ENCODE data around the gene GAL3ST2.
A peak's percentile ranks its signal among the peaks of the same experiment; 100 is the strongest.

Gene GAL3ST2

DNA sequence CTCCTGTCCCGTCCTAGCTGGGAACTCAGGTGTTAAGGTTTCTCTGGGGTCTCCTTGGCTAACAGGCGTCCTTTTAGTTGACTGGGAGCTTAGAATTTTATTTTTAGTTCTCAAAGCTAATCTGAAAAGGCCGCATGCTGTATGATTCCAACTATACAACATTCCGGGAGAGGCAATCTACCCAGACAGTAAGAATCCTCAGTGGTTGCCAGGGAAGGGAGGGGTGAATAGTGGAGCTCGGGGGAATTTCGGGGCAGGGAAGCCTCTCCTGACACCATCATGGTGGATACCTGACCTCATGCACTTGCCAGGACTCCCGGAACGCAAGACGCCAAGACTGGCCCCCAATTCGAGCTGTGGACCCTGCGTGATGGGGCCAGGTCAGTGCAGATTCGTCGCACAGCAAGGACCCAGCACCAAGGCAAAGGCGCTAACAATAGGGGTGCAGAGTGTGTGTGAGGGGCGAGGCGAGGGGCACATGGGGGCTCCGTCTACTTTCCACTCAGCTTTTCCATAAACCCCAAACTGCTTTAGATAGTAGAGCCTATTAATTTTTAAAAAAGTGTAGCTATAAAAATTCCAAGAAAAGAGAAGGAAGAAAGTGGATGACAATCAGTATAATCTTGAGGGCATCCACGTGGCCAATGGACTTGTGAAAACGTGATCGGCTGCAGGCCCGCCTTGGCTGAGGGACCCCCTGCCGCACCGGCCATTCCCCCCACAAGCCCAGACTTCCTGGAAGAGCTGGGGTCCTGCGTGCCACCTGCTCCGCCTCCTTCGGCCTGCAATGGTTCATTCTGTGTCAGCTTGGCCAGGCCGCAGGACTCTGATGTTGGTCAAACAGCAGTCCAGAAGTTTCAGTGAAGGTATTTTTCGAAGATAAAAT, 64.8 kb downstream of the GAL3ST2 start:
- Mint-ChIP-seq H3K4me1 (ENCODE audit: low read depth) (peaks cover 34% of the 10 kb centered on the region), H3K9me3 (no peaks in the 10 kb centered on the region), H3K27ac (no peak overlapping the region), H3K27me3 (peaks cover 2% of the 10 kb centered on the region), H3K36me3 (ENCODE audit: low read depth) (peaks cover 4% of the 10 kb centered on the region), H3K4me3 (no peak overlapping the region)
- DNase-seq, result no peak

DNA sequence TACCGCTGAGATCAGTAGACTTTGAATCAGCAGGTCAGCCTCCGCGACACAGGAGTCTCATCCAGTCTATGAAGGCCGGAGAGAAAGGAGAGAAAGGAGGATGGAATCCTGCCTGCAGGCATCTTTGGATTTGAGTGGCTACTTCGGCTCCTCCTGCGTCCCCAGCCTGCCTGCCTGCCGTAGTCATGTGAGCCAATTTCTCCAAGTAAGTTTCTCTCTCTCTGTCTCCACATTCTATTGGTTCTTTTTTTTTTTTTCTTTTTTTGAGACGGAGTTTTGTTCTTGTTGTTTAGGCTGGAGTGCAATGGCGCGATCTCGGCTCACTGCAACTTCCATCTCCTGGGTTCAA, 65.4 kb downstream of the GAL3ST2 start:
- peaks cover 2% of the 10 kb centered on the region for H3K27me3 Mint-ChIP-seq

DNA sequence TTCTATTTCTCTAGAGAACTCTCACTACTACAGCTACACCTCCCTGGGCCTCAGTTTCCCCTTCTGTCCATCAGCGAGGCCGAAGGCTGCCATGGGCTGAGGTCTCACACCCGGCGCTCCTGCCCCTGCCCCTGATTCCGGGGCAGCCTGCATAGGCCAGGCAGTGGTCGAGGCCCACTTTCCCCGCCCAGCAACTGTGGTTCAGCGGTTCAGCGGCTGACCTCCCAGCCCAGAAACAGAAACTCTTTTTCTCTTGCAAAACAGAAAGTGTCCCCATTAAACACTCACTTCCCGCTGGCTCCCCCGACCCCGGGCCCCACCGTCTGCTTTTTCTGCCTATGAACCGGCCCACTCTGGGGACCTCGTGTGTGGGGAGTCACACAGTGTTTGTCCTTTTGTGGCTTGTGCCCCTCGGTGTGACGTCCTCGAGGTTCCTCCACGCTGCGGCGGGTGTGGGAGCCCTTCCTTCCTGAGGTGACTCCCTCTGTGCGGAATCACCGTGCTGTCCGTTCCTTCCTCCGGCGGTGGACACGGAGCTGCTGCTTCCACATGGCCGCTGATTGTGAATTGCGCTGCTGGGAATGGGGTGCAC, 66.1 kb downstream of the GAL3ST2 start:
- peak; percentile 68 for DNase-seq
- Mint-ChIP-seq H3K36me3 (ENCODE audit: low read depth) (peaks cover 4% of the 10 kb centered on the region), H3K4me3 (peak overlapping the region; percentile 62), H3K4me1 (ENCODE audit: low read depth) (peaks cover 37% of the 10 kb centered on the region), H3K9me3 (no peaks in the 10 kb centered on the region), H3K27me3 (peaks cover 2% of the 10 kb centered on the region), H3K27ac (peak overlapping the region; percentile 83)

More for the DNA sequence above, 65.4 kb downstream of the GAL3ST2 start:
- Mint-ChIP-seq H3K4me1 (ENCODE audit: low read depth) (peaks cover 37% of the 10 kb centered on the region), H3K9me3 (no peaks in the 10 kb centered on the region), H3K36me3 (ENCODE audit: low read depth) (peaks cover 4% of the 10 kb centered on the region), H3K27ac (no peak overlapping the region), H3K4me3 (no peak overlapping the region)
- DNase-seq, result no peak

DNA sequence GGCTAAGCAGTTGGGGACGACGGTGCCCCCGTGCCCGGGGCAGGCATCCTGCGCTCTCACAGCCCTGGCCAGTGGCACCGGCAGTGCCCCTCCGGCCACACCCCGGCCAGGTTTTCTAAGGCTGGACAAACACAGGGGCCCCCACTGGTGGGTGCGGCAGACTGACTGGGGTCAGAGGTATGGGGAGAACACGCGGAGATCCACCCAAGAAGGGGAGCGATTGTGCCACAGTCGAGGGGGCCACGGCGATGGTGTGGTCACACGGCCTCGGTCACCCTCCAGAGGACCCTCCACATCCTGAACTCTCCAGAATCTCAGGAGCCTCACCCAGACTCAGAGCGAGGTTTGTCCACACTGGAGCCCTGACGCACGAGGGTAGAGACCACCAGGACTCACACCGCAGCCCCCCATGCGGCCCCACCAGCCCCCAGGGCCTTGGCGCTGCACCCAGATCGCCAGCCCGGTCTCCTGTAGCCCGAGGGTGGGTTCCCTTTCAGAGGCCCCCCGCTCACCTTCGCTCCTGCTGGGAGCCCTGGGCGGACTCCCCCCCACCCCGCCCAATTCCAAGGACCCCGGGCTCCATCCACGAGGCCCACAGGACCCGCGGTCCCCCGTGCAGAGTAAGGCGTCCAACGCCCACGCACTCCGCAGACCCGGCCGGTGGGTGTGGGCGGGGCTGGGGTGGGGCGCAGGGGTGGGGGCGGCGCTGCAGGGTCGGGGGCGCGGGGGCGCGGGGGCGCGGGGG, 66.9 kb downstream of the GAL3ST2 start:
- peak overlapping the region; percentile 62 for H3K4me3 Mint-ChIP-seq
- H3K36me3 Mint-ChIP-seq (ENCODE audit: low read depth), result peaks cover 4% of the 10 kb centered on the region
- peak overlapping the region; percentile 83 for H3K27ac Mint-ChIP-seq
- no peaks in the 10 kb centered on the region for H3K9me3 Mint-ChIP-seq
- DNase-seq, result no peak
- H3K27me3 Mint-ChIP-seq, result peaks cover 2% of the 10 kb centered on the region
- H3K4me1 Mint-ChIP-seq (ENCODE audit: low read depth), result peaks cover 37% of the 10 kb centered on the region

DNA sequence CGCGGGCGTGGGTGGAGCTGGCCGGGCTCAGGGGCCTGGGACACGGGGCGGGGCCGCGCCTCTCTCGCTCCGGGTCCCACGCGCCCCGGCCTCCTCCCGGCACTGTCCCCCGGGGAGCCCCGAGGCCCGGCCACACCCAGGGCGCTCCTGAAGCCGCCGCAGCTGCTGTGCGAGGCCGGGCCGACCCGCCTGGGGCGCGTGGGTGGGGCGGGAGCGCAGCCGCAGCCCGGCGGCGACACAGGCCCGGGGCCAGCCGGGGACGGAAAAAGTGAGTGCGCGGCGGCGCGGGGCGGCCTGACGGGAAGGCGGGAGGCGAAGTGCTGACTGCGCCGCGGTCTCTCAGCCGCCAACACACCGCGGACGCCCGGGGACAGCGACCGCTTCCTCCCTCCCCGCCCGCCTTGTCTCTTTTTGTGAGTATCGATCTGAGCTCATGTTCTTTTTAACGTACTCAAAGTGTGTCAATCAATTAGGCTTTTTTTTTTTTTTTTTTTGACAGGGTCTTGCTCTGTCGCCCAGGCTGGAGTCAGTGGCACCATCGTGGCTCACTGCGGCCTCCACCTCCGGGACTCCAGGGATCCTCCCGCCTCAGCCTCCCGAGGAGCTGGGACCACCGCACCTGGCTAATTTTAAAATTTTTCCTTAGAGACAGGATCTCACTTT, 67.6 kb downstream of the GAL3ST2 start:
- Mint-ChIP-seq H3K27ac (peak overlapping the region; percentile 92), H3K9me3 (no peaks in the 10 kb centered on the region), H3K4me1 (ENCODE audit: low read depth) (peaks cover 38% of the 10 kb centered on the region), H3K36me3 (ENCODE audit: low read depth) (peaks cover 7% of the 10 kb centered on the region), H3K27me3 (no peaks in the 10 kb centered on the region), H3K4me3 (peak overlapping the region; percentile 69)
- DNase-seq, result peak; percentile 90

DNA sequence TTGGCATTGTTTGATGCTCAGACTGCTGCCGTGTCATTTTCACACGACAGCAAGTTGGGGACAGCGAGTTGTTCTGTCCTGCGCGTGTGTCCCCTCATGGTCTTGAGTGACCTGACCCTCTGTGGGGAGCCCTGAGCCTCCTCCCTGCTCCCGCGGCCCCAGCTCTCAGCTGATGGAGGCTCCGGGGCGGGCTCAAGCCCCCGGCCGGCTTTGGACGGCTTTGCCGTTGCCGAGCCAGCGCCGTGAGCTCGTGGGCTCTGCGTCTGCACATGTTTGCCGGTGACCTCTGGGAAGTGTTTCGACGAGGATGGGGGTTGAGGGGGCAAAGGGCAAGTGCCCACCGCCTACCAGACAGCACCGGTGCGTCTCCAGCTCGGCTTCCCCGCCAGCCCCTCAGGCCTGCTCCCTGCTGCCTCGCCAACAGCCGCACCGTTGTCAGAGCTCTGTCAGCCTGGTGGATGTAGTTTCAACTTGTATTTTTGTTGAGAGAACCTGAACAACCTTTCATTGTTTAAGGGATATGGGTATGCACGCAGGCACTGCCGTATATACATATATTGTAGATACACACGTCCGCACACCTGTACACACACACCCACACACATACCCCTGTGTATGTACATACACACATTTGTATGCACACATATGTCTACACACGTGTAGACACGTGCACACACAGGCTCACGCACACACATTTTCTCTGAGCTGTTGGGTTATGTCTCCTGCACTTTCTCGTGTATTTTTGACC, 68.4 kb downstream of the GAL3ST2 start:
- peak overlapping the region; percentile 92 for H3K27ac Mint-ChIP-seq
- peaks cover 38% of the 10 kb centered on the region for H3K4me1 Mint-ChIP-seq (ENCODE audit: low read depth)
- H3K4me3 Mint-ChIP-seq, result peak overlapping the region; percentile 69
- H3K36me3 Mint-ChIP-seq (ENCODE audit: low read depth), result peaks cover 7% of the 10 kb centered on the region
- DNase-seq, result peak; percentile 37
- no peaks in the 10 kb centered on the region for H3K9me3 Mint-ChIP-seq
- no peaks in the 10 kb centered on the region for H3K27me3 Mint-ChIP-seq

DNA sequence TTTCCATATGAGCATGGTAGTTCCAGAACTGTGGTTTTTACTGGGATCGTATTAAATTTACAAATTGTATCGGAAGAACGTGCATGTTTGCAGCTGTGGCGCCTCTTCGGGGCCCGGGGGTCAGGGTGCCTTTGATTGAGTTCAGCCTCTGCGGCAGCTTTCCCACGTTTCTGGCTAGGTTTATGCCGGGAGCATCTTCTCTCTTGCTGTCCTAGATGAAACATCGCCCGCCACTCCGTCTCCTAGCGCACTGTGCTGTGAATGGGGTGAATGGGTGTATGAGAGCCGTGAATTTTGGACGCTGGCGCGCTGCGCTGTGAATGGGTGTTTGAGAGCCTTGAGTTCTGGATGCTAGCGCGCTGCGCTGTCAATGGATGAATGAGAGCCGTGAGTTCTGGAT, 69.8 kb downstream of the GAL3ST2 start:
- peaks cover 19% of the 10 kb centered on the region for H3K36me3 Mint-ChIP-seq (ENCODE audit: low read depth)
- H3K4me3 Mint-ChIP-seq, result peak overlapping the region; percentile 69
- H3K27ac Mint-ChIP-seq, result peak overlapping the region; percentile 92
- H3K4me1 Mint-ChIP-seq (ENCODE audit: low read depth), result peaks cover 38% of the 10 kb centered on the region
- H3K9me3 Mint-ChIP-seq, result no peaks in the 10 kb centered on the region
- no peaks in the 10 kb centered on the region for H3K27me3 Mint-ChIP-seq
- no peak for DNase-seq

DNA sequence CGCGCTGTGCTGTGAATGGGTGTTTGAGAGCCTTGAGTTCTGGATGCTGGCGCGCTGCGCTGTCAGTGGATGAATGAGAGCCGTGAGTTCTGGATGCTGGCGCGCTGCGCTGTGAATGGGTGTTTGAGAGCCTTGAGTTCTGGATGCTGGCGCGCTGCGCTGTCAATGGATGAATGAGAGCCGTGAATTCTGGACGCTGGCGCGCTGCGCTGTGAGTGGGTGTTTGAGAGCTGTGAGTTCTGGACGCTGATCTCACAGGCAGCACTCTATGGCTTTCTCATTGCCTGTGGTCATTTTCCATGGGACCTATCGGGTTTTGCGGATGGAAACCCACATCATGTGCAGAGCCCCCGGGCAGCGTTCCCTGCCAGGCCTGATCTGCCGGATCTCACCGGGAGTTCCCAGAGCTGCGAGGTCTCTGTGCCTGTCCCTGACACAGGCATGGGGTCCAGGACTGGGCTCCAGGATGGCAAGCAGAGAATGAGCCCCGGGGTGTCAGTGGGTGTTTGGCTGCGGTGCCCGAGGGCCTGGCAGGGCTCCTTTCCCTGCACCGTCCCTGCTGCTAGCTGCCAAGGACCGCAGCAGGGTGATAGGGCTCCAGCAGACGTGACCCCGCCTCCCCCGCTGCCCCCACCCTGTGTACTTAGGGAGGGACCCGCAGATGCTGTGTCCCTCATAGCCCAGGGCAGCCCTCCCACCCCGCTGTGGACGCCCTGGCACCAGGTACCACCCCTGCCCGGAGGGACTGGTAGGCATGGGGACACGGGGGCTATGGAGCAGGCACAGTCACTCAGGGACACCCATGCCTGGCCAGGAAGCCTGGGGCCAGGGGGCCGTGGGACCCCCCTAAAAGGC, 72.4 kb downstream of the GAL3ST2 start:
- DNase-seq, result no peak
- no peaks in the 10 kb centered on the region for H3K27me3 Mint-ChIP-seq
- no peak overlapping the region for H3K4me3 Mint-ChIP-seq
- no peaks in the 10 kb centered on the region for H3K9me3 Mint-ChIP-seq
- peaks cover 29% of the 10 kb centered on the region for H3K4me1 Mint-ChIP-seq (ENCODE audit: low read depth)
- H3K27ac Mint-ChIP-seq, result no peak overlapping the region
- peaks cover 39% of the 10 kb centered on the region for H3K36me3 Mint-ChIP-seq (ENCODE audit: low read depth)

DNA sequence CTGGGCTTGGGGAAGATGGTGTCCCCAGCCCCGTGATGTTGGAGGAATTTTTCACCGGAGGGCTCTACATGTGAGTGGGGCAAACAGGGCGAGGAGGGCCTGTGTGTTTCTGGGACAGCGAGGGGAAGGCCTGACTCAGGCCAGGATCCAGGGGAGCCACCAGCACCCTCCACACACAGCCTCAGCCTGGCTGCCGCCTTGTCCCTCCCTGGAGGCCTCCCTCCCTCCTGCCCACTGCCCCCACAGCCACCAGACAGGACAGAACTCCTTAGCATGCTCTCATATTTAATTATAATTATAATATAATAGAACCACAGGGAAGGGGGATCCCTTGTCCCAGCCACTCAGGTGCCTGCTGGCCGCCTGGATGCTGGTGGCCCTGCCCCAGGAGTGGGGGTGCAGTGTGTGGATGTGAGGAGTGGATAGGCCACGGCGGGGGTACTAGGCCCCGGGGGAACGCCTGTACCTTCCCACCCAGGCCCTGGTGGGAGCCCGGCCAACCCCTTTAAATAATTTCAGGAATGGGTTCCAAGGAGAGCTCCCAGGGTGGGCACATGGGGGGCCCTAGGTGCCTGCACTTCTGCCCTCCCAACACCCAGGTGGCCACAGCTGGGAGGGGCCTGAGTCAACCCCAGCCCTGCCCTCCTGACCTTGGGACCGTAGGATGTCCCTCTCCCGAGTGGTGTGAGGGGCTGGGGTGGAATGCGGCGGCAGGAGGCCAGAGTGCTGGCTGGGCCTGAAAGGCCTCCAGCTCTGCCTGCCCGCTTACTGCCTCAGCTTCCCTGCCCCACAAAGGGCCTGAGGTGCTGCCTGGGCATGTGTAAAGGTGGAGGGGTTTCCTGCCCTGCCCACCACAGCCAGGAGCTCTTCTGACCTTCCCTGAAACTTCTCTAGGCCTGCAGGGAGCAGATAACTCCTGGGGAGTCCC, 73.3 kb downstream of the GAL3ST2 start:
- H3K9me3 Mint-ChIP-seq, result no peaks in the 10 kb centered on the region
- H3K36me3 Mint-ChIP-seq (ENCODE audit: low read depth), result peaks cover 39% of the 10 kb centered on the region
- H3K27ac Mint-ChIP-seq, result no peak overlapping the region
- no peak for DNase-seq
- no peak overlapping the region for H3K4me3 Mint-ChIP-seq
- H3K4me1 Mint-ChIP-seq (ENCODE audit: low read depth), result peaks cover 22% of the 10 kb centered on the region
- H3K27me3 Mint-ChIP-seq, result no peaks in the 10 kb centered on the region

DNA sequence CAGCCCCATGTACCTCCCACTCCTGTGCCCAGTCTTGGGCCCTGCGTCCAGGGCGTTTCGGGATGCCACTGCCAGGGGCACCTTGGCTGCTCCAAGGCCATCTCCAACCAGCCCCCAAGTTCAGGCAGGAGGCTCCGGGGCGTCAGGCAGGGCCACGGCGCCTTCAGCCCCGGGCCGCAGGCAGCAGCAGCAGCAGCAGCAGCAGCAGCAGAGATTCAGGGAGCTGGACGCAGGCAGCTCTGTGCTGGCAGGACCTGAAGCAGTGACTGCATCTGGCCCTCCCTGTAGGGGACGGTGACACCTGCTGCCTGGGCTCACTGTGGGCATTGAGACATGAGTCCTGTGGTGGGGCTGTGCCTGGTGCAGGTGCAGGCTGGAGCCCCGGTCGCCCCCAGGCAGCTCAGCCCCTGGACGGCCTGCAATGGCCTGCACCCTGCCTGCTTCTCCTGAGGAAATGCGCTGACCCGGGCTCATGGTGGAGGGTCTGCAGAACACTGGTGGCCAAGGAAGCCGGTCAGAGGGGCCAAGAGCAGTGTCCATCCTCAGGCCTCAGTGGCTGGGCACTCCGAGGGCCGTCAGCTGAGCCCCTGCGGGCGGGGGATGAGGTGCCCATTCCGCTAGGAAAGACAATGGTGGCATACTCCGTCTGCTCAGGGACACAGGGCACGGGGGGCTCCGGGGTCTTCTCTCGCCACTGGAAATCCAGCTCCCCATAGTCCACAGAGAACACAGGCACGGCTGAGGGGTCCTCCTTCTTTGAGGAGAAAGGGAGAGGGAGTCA, 74.1 kb downstream of the GAL3ST2 start:
- no peak for DNase-seq
- H3K4me3 Mint-ChIP-seq, result no peak overlapping the region
- H3K36me3 Mint-ChIP-seq (ENCODE audit: low read depth), result peaks cover 44% of the 10 kb centered on the region
- H3K27me3 Mint-ChIP-seq, result no peaks in the 10 kb centered on the region
- no peak overlapping the region for H3K27ac Mint-ChIP-seq
- H3K4me1 Mint-ChIP-seq (ENCODE audit: low read depth), result peaks cover 19% of the 10 kb centered on the region
- H3K9me3 Mint-ChIP-seq, result no peaks in the 10 kb centered on the region

DNA sequence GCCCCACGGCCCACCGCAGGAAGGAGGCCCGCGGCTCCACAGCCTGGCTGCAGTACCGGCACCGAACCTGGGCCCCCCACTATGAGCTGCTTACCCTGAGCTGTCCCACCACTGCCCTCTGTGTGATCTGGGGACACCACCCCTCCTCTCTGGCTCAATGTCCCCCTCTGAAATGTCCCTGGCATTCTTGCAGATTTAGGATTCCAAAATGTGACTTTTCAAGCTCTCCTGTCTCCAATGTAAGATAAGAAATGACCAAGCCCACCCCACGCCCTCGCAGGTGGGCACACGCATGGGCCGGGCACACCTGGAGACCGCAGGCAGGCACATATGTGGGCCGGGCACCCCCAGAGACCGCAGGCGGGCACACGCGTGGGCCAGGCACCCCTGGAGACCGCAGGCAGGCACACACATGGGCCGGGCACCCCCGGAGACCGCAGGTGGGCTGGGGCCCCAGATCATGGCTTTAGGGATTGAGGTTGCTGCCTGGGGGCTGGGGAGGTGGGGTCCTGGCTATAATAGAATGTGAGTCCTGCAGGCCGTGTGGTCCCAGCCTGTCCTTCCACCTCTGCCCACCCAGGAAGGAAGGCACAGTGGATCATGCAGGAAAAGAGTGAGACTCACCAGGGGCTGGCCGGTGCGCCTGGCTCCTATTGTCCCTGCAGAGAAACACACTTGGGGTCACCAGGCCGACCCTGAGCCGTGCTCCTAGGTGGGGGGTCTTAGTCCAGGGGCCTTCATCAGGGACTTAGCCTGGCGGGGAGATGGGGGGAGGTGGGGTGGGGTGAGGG, 74.9 kb downstream of the GAL3ST2 start:
- H3K9me3 Mint-ChIP-seq, result no peaks in the 10 kb centered on the region
- no peak overlapping the region for H3K27ac Mint-ChIP-seq
- DNase-seq, result no peak
- H3K4me3 Mint-ChIP-seq, result no peak overlapping the region
- H3K27me3 Mint-ChIP-seq, result no peaks in the 10 kb centered on the region
- peaks cover 16% of the 10 kb centered on the region for H3K4me1 Mint-ChIP-seq (ENCODE audit: low read depth)
- peaks cover 47% of the 10 kb centered on the region for H3K36me3 Mint-ChIP-seq (ENCODE audit: low read depth)

Data from activated T-cell treated with anti-CD3 and anti-CD28 coated beads, Interleukin-2, amount 50 U/mL, for 24 hours (primary cell).